ENCODE results near the gene NPEPL1. TPM values are rescaled to one million over a fixed set of nuclear protein-coding genes. Genes with fewer than 3 reads are reported as not detected.

NPEPL1 gene
- total and polyA plus RNA-seq, 2 of the 8 experiments (the other 6 are each of a cell fraction or from before 2014, with no cell fraction given) = 12.4 to 26.8 TPM

DNA sequence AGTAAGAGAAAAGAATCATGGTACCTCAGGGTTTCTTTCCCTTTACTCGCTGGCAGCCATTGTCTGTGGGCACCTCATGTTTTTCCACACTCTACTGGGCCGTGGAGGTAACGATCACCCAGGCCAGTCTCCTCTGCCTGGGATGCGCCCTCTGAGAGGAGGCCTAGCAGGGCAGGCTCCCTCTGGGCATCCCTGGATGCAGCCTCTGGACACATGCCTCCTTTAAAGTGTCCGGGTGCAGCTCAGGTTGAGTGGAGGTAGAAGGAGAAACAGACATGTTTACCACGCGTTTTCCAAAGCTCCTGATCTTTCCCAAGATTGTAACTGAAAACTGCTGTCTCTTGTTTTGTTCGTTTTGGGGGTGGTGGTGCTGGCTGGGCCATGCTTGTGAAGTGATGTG, 13.8 kb upstream of the NPEPL1 start:
- no peak overlapping the region for H3K27ac ChIP-seq (ENCODE audit: low read depth, low read length)
- no peak overlapping the region; the same call in 1 of the 2 replicates for H2BK12ac ChIP-seq (ENCODE audit: low read depth, low read length)
- H3K23me2 ChIP-seq (ENCODE audit: low read depth, low read length) = peaks cover 2% of the 10 kb centered on the region; the same call in 1 of the 2 replicates
- peaks cover 8 to 52% (median 24%) of the 10 kb centered on the region in 4 experiments; a peak in 7 of 8 replicates for H3K36me3 ChIP-seq (ENCODE audit: control insufficient read depth in 2 of 4, insufficient read depth in 4 of 4, low read length in 3 of 4)
- H3K4ac ChIP-seq (replicated peaks; ENCODE audit: insufficient read length, low read depth, low read length) = no peak overlapping the region
- H3K9me3 ChIP-seq (ENCODE audit: insufficient read depth in 2 of 2, low read depth in 1 of 2, low read length in 1 of 2) = no peaks in the 10 kb centered on the region
- no peak overlapping the region for H3K23ac ChIP-seq (ENCODE audit: insufficient read length)
- no peaks in the 10 kb centered on the region; a peak in 2 of 4 replicates for H3K79me2 ChIP-seq (ENCODE audit: control insufficient read depth in 1 of 2, insufficient read depth in 2 of 2, low read length in 2 of 2)
- no peak overlapping the region for H2BK15ac ChIP-seq (ENCODE audit: low read length)
- H4K5ac ChIP-seq (ENCODE audit: insufficient read length, low read depth, low read length) = no peak overlapping the region
- H3K4me3 ChIP-seq (ENCODE audit: extremely low read depth in 1 of 4, insufficient read depth in 2 of 4, low read depth in 3 of 4, low read length in 4 of 4) = no peak overlapping the region
- H2AK5ac ChIP-seq (ENCODE audit: low read depth, low read length) = no peak overlapping the region
- no peaks in the 10 kb centered on the region for H3K27me3 ChIP-seq (replicated peaks in 1 of 4; ENCODE audit: control insufficient read depth in 3 of 4, extremely low read depth in 1 of 4, insufficient read depth in 3 of 4, low read length in 3 of 4)
- 0 out of 2 replicates have a peak overlapping the region, but pooled peaks have one; percentile 61 for H2BK20ac ChIP-seq (ENCODE audit: low read length)
- H3K9ac ChIP-seq (replicated peaks in 1 of 4; ENCODE audit: extremely low read depth in 1 of 4, low read depth in 3 of 4, low read length in 3 of 4) = no peak overlapping the region; a peak in 1 of 7 replicates
- ChIA-PET CTCF (ENCODE audit: partially characterized antibody) (interaction anchor here (0.6 to 1.0 kb wide), 5 partner anchors 11 to 1024 kb away, joined by 3 to 5 read pairs (median 3); partner anchors contain the start of gene STX16), POLR2A (ENCODE audit: partially characterized antibody) (interaction anchor here (1.0 to 15.3 kb wide), 4 partner anchors 9 to 174 kb away, joined by 3 to 242 read pairs (median 8); partner anchors contain the start of gene STX16)
- no peak overlapping the region for H3K56ac ChIP-seq (replicated peaks; ENCODE audit: insufficient read length, low read depth, low read length)
- no peaks in the 10 kb centered on the region; the same call in 1 of the 2 replicates for H3K79me1 ChIP-seq (ENCODE audit: low read depth, low read length)
- H4K20me1 ChIP-seq (replicated peaks in 1 of 2; ENCODE audit: control insufficient read depth in 1 of 2, insufficient read depth in 2 of 2, low read length in 2 of 2) = no peaks in the 10 kb centered on the region
- H4K8ac ChIP-seq (ENCODE audit: extremely low read depth, insufficient read depth, low read length) = no peak overlapping the region
- FAIRE-seq (no peak), DNase-seq (ENCODE audit: low read depth in 1 of 2, low spot score in 2 of 2) (no peak)
- WGBS, 2 experiments (ENCODE audit: extremely low coverage in 1 of 2, insufficient coverage in 1 of 2, insufficient read length in 1 of 2, insufficient replicate concordance in 2 of 2, low coverage in 1 of 2, low lambda C conversion rate in 2 of 2, missing lambda C conversion rate in 1 of 2) = 92% methylated on average over 8 of the region's 8 CpGs; no CpG with 5 or more reads in 1 of the 2 experiments
- H2BK120ac ChIP-seq (replicated peaks; ENCODE audit: low read depth, low read length) = peak overlapping the region; percentile 31
- no peak overlapping the region for H3K14ac ChIP-seq (ENCODE audit: insufficient read length)
- H2AFZ ChIP-seq (ENCODE audit: low read length) = no peak overlapping the region
- no peak overlapping the region for H3K4me2 ChIP-seq (ENCODE audit: insufficient read depth in 1 of 2, low read depth in 2 of 2, low read length in 2 of 2)
- peak overlapping the region; percentile 71 for H2BK5ac ChIP-seq (ENCODE audit: low read depth, low read length)
- peak overlapping the region; percentile 39 for H4K91ac ChIP-seq (replicated peaks; ENCODE audit: insufficient read length, low read length)
- peaks cover 2 to 9% (median 4%) of the 10 kb centered on the region in 4 experiments for H3K4me1 ChIP-seq (replicated peaks in 1 of 4; ENCODE audit: control insufficient read depth in 3 of 4, insufficient read depth in 4 of 4, low read length in 3 of 4)
- no peak overlapping the region; the same call in 1 of the 2 replicates for H3K18ac ChIP-seq (ENCODE audit: extremely low read depth, low read length)
- TF ChIP-seq POLR2A (IDR thresholded peaks at IDR 0.05; ENCODE audit: control extremely low read depth in 1 of 2, low read depth in 2 of 2, low read length in 2 of 2) = no peak
- no peak for TF ChIP-seq JUND (IDR thresholded peaks at IDR 0.05; ENCODE audit: low read length)
- no peak for TF ChIP-seq NANOG (IDR thresholded peaks at IDR 0.05; ENCODE audit: insufficient read depth, low read depth, low read length, poor library complexity, severe bottlenecking)
- no peak for TF ChIP-seq GTF2F1 (IDR thresholded peaks at IDR 0.05; ENCODE audit: borderline replicate concordance, low read depth, low read length)
- no peak for TF ChIP-seq EZH2 (IDR thresholded peaks at IDR 0.05; ENCODE audit: low read depth, low read length, severe bottlenecking)
- TF ChIP-seq BCL11A (IDR thresholded peaks at IDR 0.05; ENCODE audit: low read depth in 2 of 2, low read length in 2 of 2) = no peak
- no peak for TF ChIP-seq BACH1 (IDR thresholded peaks at IDR 0.05; ENCODE audit: low read length)
- TF ChIP-seq MAFK (IDR thresholded peaks at IDR 0.05; ENCODE audit: low read depth, low read length) = no peak
- no peak for TF ChIP-seq JUN (IDR thresholded peaks at IDR 0.05; ENCODE audit: low read depth, low read length)
- TF ChIP-seq KDM5A (IDR thresholded peaks at IDR 0.05; ENCODE audit: low read length) = no peak
- no peak for TF ChIP-seq ATF3 (IDR thresholded peaks at IDR 0.05; ENCODE audit: insufficient read depth, low read depth, low read length)
- no peak for TF ChIP-seq POU5F1 (IDR thresholded peaks at IDR 0.05; ENCODE audit: low read depth, low read length)
- no peak for TF ChIP-seq KDM4A (IDR thresholded peaks at IDR 0.05; ENCODE audit: low read depth, low read length, severe bottlenecking)
- no peak for TF ChIP-seq KDM1A (IDR thresholded peaks at IDR 0.05; ENCODE audit: borderline replicate concordance, low read length)

Data from H1 (cell line).